ENCODE results near the gene LOX. TPM values are rescaled to one million over a fixed set of nuclear protein-coding genes. Genes with fewer than 3 reads are reported as not detected.

Gene LOX, protein sequence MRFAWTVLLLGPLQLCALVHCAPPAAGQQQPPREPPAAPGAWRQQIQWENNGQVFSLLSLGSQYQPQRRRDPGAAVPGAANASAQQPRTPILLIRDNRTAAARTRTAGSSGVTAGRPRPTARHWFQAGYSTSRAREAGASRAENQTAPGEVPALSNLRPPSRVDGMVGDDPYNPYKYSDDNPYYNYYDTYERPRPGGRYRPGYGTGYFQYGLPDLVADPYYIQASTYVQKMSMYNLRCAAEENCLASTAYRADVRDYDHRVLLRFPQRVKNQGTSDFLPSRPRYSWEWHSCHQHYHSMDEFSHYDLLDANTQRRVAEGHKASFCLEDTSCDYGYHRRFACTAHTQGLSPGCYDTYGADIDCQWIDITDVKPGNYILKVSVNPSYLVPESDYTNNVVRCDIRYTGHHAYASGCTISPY
- 26.4 and 45.9 TPM in 2 replicates for total RNA-seq

GRCh38 chr5:122078116-122079110 lies at the start of gene LOX:
TSS of gene LOX (minus strand) at chr5:122078259. CDS start at chr5:122077985, 274 bp downstream.

Other genes with a start within 250 kb of the LOX start
- gene FTMT, start 226.4 kb downstream of the LOX start, total RNA-seq = not detected in 2 replicates
- 14.7 and 28.3 TPM in 2 replicates for gene SRFBP1, start 116.3 kb downstream of the LOX start, total RNA-seq
- under 0.01 TPM in 2 replicates for gene ZNF474, start 51.3 kb upstream of the LOX start, total RNA-seq
- under 0.01 and 0.20 TPM in 2 replicates for gene SNCAIP, start 234.0 kb upstream of the LOX start, total RNA-seq

Measured in subcutaneous preadipocyte (primary cell).